HepG2 (cell line): ENCODE results near the gene COPZ2.

Source experiments
- EED ChIP-seq: sonication (generic); formaldehyde crosslinking; IDR thresholded peaks from 2 replicates; pipeline ENCODE4 v1.5.0; 2020; ENCODE audit warnings: mild to moderate bottlenecking, missing genetic modification reagents
- JUND ChIP-seq: sonication (generic); formaldehyde crosslinking; IDR thresholded peaks from 2 replicates; pipeline ENCODE4 v1.8.0; 2022; ENCODE audit warnings: mild to moderate bottlenecking, missing genetic modification reagents
- NFRKB ChIP-seq: fragments of 450-650 bp; IDR thresholded peaks from 2 replicates; pipeline ENCODE4 v1.6.1; 2017
- SIN3A ChIP-seq: IDR thresholded peaks from 2 replicates; pipeline ENCODE4 v1.6.1; 2011; ENCODE audit warnings: low read depth, mild to moderate bottlenecking, control low read depth, low read length, borderline replicate concordance
- SP1 ChIP-seq, 2 experiments: fragments of 450-650 bp in 1 of 2; sonication (generic) in 1 of 2; formaldehyde crosslinking in 1 of 2; IDR thresholded peaks; 2 replicates each; pipeline versions ENCODE4 v1.4.0 to v1.6.1; 2016 to 2020; ENCODE audit warnings: missing genetic modification reagents in 1 of 2
- ZNF589 ChIP-seq: sonication (generic); formaldehyde crosslinking; conservative IDR thresholded peaks from 2 replicates; pipeline ENCODE4 v1.8.0; 2022; ENCODE audit warnings: mild to moderate bottlenecking, moderate library complexity, missing genetic modification reagents
- ZNF747 ChIP-seq: sonication (generic); formaldehyde crosslinking; IDR thresholded peaks from 2 replicates; pipeline ENCODE4 v1.8.1; 2023; ENCODE audit warnings: missing genetic modification reagents, mild to moderate bottlenecking, borderline replicate concordance
- TF ChIP-seq, protein P1 (sequence below): sonication (generic); formaldehyde crosslinking; IDR thresholded peaks from 2 replicates; pipeline ENCODE4 v1.4.0; 2020; ENCODE audit warnings: missing genetic modification reagents, borderline replicate concordance

DNA sequence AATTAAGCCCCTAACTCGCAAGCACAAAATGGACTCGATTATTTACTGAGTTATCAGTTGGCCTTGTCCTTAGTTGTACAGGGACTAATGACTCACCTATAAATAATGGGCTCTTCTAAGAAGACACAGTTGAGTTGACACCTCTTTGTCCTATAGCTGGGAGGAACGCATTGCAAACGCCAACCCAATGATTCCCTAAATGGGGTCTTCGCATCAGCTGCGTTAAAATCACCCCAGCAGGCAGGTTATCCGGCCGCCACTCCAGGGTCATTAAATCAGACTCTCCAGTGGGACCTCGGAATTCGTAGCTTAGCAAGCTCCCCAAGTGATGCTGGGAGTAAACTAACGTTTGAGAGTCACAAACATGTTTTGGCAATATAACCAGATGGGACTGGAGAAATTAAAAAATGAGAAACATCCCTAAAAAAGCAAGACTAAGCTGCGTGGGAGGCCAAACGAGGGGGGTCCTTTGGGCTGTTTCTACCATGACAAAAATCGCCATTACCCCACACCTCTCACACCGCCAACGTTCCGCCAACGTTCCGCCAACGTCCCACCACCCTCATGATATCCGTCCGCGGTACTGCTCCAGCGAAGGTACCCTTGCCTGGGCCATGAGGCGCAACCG lies 9.6 kb upstream of the COPZ2 start:
- TF ChIP-seq SP1 (IDR thresholded peaks at IDR 0.05) (no peak), SP1 (CRISPR knock-in tag; IDR thresholded peaks at IDR 0.05) (no peak), ZNF589 (CRISPR knock-in tag) (no peak), SIN3A (no peak), NFRKB (no peak), ZNF747 (CRISPR knock-in tag) (no peak), JUND (CRISPR knock-in tag) (no peak), EED (no peak)
- TF ChIP-seq, protein P1, sequence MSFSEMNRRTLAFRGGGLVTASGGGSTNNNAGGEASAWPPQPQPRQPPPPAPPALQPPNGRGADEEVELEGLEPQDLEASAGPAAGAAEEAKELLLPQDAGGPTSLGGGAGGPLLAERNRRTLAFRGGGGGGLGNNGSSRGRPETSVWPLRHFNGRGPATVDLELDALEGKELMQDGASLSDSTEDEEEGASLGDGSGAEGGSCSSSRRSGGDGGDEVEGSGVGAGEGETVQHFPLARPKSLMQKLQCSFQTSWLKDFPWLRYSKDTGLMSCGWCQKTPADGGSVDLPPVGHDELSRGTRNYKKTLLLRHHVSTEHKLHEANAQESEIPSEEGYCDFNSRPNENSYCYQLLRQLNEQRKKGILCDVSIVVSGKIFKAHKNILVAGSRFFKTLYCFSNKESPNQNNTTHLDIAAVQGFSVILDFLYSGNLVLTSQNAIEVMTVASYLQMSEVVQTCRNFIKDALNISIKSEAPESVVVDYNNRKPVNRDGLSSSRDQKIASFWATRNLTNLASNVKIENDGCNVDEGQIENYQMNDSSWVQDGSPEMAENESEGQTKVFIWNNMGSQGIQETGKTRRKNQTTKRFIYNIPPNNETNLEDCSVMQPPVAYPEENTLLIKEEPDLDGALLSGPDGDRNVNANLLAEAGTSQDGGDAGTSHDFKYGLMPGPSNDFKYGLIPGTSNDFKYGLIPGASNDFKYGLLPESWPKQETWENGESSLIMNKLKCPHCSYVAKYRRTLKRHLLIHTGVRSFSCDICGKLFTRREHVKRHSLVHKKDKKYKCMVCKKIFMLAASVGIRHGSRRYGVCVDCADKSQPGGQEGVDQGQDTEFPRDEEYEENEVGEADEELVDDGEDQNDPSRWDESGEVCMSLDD = no peak
